Aorta (tissue), 5 donors: ENCODE data around the gene PLEKHG1. TPM values are rescaled to one million over a fixed set of nuclear protein-coding genes. Genes with fewer than 3 reads are reported as not detected.
A peak's percentile ranks its signal among the peaks of the same experiment; 100 is the strongest.

ENCODE experiments used
- ATAC-seq: fragments of 200-7000 bp; cut with Tn5 transposase; one replicate; pipeline ENCODE4 v1.9.1; 2022; ENCODE audit warnings: moderate library complexity; ENCODE audit not compliant: low FRiP score
- DNase-seq, 2 donors: peaks; one replicate each; pipeline ENCODE4 v3.0.0-alpha.2; 2020
- H3K27ac ChIP-seq, 2 donors: one replicate each; pipeline ENCODE4 v1.5.1; 2013; ENCODE audit warnings: low read length in 2 of 2, mild to moderate bottlenecking in 2 of 2, moderate library complexity in 2 of 2, control low read depth in 1 of 2, inconsistent platforms in 1 of 2, low read depth in 1 of 2
- H3K27me3 ChIP-seq, 2 donors: one replicate each; pipeline ENCODE4 v1.6.1; 2013; ENCODE audit warnings: control low read depth in 1 of 2, low read length in 1 of 2, mild to moderate bottlenecking in 1 of 2, moderate library complexity in 1 of 2; ENCODE audit not compliant: insufficient read depth in 2 of 2, control insufficient read depth in 1 of 2
- H3K36me3 ChIP-seq, 2 donors: one replicate each; pipeline ENCODE4 v1.6.1; 2013; ENCODE audit warnings: control low read depth in 1 of 2, low read length in 1 of 2, mild to moderate bottlenecking in 1 of 2; ENCODE audit not compliant: insufficient read depth in 2 of 2, control insufficient read depth in 1 of 2
- H3K4me1 ChIP-seq, 2 donors: one replicate each; pipeline ENCODE4 v1.6.1; 2013; ENCODE audit warnings: low read length in 2 of 2, control low read depth in 1 of 2, mild to moderate bottlenecking in 1 of 2, moderate library complexity in 1 of 2; ENCODE audit not compliant: insufficient read depth in 2 of 2, control insufficient read depth in 1 of 2
- H3K4me3 ChIP-seq, 2 donors: one replicate each; pipeline ENCODE4 v1.5.1; 2013; ENCODE audit warnings: low read length in 2 of 2, control low read depth in 1 of 2, mild to moderate bottlenecking in 1 of 2
- H3K9me3 ChIP-seq: one replicate; pipeline ENCODE4 v1.6.1; 2013; ENCODE audit warnings: mild to moderate bottlenecking, low read length; ENCODE audit not compliant: control insufficient read depth
- WGBS, 2 donors: extraction: QIAGEN DNeasy Blood & Tissue Kit; methylation state at CpG; one replicate each; pipeline ENCODE4 v1.1.7; 2013; 5-methylcytosine and 5-hydroxymethylcytosine counted together
- intact Hi-C, 2 donors: fragments of 100-400 bp; cut with DNase I; formaldehyde crosslinking; loops; one replicate each; pipeline versions ENCODE4 v1.14.2 to v1.15.0; 2022
- polyA plus RNA-seq, 2 donors: library from polyadenylated mRNA; stranded (reverse); fragments of 200-250 nt; gene quantifications; one replicate each; pipeline ENCODE4 v1.2.3, GENCODE V29; 2013
- total RNA-seq, 2 donors: library from RNA; stranded (reverse); fragmentation: NEBNext Ultra II Directional; extraction: Animal tissue kit (Norgen Biotek cat#: 25700); gene quantifications; one replicate each; pipeline ENCODE4 v1.2.1, GENCODE V29; 2021
- donor health status: healthy with polysubstance abuse.
- donor health status: Bipolar disorder and iron deficiency.
- donor health status: DM: no; HTN: no; CAD: no.
- donor health status: DM: no; HTN: no; CAD: no.
- donor health status: DM: yes; HTN: yes; CAD: no.

Gene PLEKHG1
- total and polyA plus RNA-seq, 4 donors, result 1.6 to 62.7 (median 19.1) TPM

GRCh38 chr6:150567823-150568383 is 31.8 kb upstream of the PLEKHG1 start:
- H3K4me1 ChIP-seq, result no peaks in the 10 kb centered on the region
- ATAC-seq, result no peak
- H3K27ac ChIP-seq, result no peak overlapping the region
- no peaks in the 10 kb centered on the region for H3K27me3 ChIP-seq
- H3K9me3 ChIP-seq, result peaks cover 3% of the 10 kb centered on the region
- no peak overlapping the region for H3K4me3 ChIP-seq
- intact Hi-C loops, result no loop called here
- DNase-seq, result no peak
- no peaks in the 10 kb centered on the region for H3K36me3 ChIP-seq
- 81 to 83% methylated on average over 3 of the region's 3 CpGs for WGBS, 2 donors

- H3K4me1 ChIP-seq, result no peaks in the 10 kb centered on the region
- no peaks in the 10 kb centered on the region for H3K27me3 ChIP-seq
- H3K27ac ChIP-seq, result no peak overlapping the region
- intact Hi-C loops, result no loop called here
- H3K36me3 ChIP-seq, result no peaks in the 10 kb centered on the region
- ATAC-seq (no peak), DNase-seq (no peak)
- 95 to 98% methylated on average over 3 of the region's 3 CpGs for WGBS, 2 donors
- H3K4me3 ChIP-seq, result no peak overlapping the region
- H3K9me3 ChIP-seq, result peaks cover 3% of the 10 kb centered on the region
Measured at GRCh38 chr6:150568560-150568959, 31.1 kb upstream of the PLEKHG1 start.

- intact Hi-C loops, result no loop called here
- H3K4me1 ChIP-seq, result no peaks in the 10 kb centered on the region
- no peak overlapping the region for H3K27ac ChIP-seq
- peaks cover 3% of the 10 kb centered on the region for H3K9me3 ChIP-seq
- H3K36me3 ChIP-seq, result no peaks in the 10 kb centered on the region
- ATAC-seq (no peak), DNase-seq (no peak)
- whole genome bisulfite sequencing, 2 donors, result 91 to 98% methylated on average over 2 of the region's 2 CpGs
- no peaks in the 10 kb centered on the region for H3K27me3 ChIP-seq
- no peak overlapping the region for H3K4me3 ChIP-seq
Measured at GRCh38 chr6:150569161-150569560, 30.5 kb upstream of the PLEKHG1 start.

GRCh38 chr6:150573041-150573681 is 26.5 kb upstream of the PLEKHG1 start:
- H3K9me3 ChIP-seq, result no peaks in the 10 kb centered on the region
- no peak for ATAC-seq
- WGBS, 2 donors, result 82 to 83% methylated on average over 10 of the region's 10 CpGs
- no peak overlapping the region for H3K27ac ChIP-seq
- no peaks in the 10 kb centered on the region for H3K27me3 ChIP-seq
- no peaks in the 10 kb centered on the region for H3K36me3 ChIP-seq
- no peak for DNase-seq
- H3K4me3 ChIP-seq, result no peak overlapping the region
- no peaks in the 10 kb centered on the region for H3K4me1 ChIP-seq
- intact Hi-C loops, result no loop called here

GRCh38 chr6:150575836-150576235 is 23.8 kb upstream of the PLEKHG1 start:
- Histone ChIP-seq H3K4me3 (no peak overlapping the region), H3K36me3 (no peaks in the 10 kb centered on the region), H3K4me1 (no peaks in the 10 kb centered on the region), H3K9me3 (no peaks in the 10 kb centered on the region), H3K27me3 (no peaks in the 10 kb centered on the region), H3K27ac (no peak overlapping the region)
- intact Hi-C loops, result no loop called here
- 87 to 96% methylated on average over 6 of the region's 6 CpGs for WGBS, 2 donors
- ATAC-seq (no peak), DNase-seq (no peak)

- intact Hi-C loops, result no loop called here
- H3K27ac ChIP-seq, result no peak overlapping the region
- no peaks in the 10 kb centered on the region for H3K9me3 ChIP-seq
- no peaks in the 10 kb centered on the region for H3K4me1 ChIP-seq
- no peak overlapping the region for H3K4me3 ChIP-seq
- H3K36me3 ChIP-seq, result no peaks in the 10 kb centered on the region
- DNase-seq (no peak), ATAC-seq (no peak)
- 59 to 60% methylated on average over 15 of the region's 15 CpGs for WGBS, 2 donors
- H3K27me3 ChIP-seq, result no peaks in the 10 kb centered on the region
Measured at GRCh38 chr6:150576651-150577226, 22.9 kb upstream of the PLEKHG1 start.

- Histone ChIP-seq H3K4me3 (no peak overlapping the region), H3K9me3 (no peaks in the 10 kb centered on the region), H3K4me1 (no peaks in the 10 kb centered on the region), H3K36me3 (no peaks in the 10 kb centered on the region), H3K27ac (no peak overlapping the region), H3K27me3 (no peaks in the 10 kb centered on the region)
- peak; percentile 73 for ATAC-seq
- intact Hi-C loops, result no loop called here
- DNase-seq, result peak; percentile 81 to 87
- 1 to 5% methylated on average over 4 of the region's 4 CpGs for WGBS, 2 donors
Measured at GRCh38 chr6:150579611-150580010, 20.1 kb upstream of the PLEKHG1 start.

GRCh38 chr6:150580489-150580888 is 19.2 kb upstream of the PLEKHG1 start:
- 75 to 77% methylated on average over 2 of the region's 2 CpGs for WGBS, 2 donors
- ATAC-seq (peak; percentile 6), DNase-seq (no peak)
- intact Hi-C loops, result no loop called here
- no peaks in the 10 kb centered on the region for H3K36me3 ChIP-seq
- H3K27me3 ChIP-seq, result no peaks in the 10 kb centered on the region
- H3K4me3 ChIP-seq, result no peak overlapping the region
- H3K9me3 ChIP-seq, result no peaks in the 10 kb centered on the region
- H3K27ac ChIP-seq, result no peak overlapping the region
- no peaks in the 10 kb centered on the region for H3K4me1 ChIP-seq

- no peaks in the 10 kb centered on the region for H3K27me3 ChIP-seq
- H3K27ac ChIP-seq, result no peak overlapping the region
- intact Hi-C loops, result no loop called here
- WGBS, 2 donors, result 88 to 89% methylated on average over 5 of the region's 5 CpGs
- DNase-seq (no peak), ATAC-seq (no peak)
- H3K4me3 ChIP-seq, result no peak overlapping the region
- no peaks in the 10 kb centered on the region for H3K36me3 ChIP-seq
- no peaks in the 10 kb centered on the region for H3K9me3 ChIP-seq
- no peaks in the 10 kb centered on the region for H3K4me1 ChIP-seq
Measured at GRCh38 chr6:150584065-150584464, 15.6 kb upstream of the PLEKHG1 start.
